HG03521 (cell line): Measurements from ENCODE around the gene MIEN1.
A peak's percentile ranks its signal among the peaks of the same experiment; 100 is the strongest.
"Not testable (repeated sequence)": the region's sequence is repeated elsewhere in the genome, so short reads cannot be mapped to it uniquely, and the experiment has no call there.

ENCODE experiments used
- ATAC-seq: cut with Tn5 transposase; IDR thresholded peaks from one replicate; pipeline ENCODE4 v1.9.1; 2021; ENCODE audit warnings: mild to moderate bottlenecking, moderate library complexity; ENCODE audit not compliant: unreplicated experiment

MIEN1 gene, protein sequence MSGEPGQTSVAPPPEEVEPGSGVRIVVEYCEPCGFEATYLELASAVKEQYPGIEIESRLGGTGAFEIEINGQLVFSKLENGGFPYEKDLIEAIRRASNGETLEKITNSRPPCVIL

GRCh38 chr17:39730095-39730921, at the start of gene MIEN1:
Gene MIEN1, minus strand, starts transcription at chr17:39730532. Its CDS starts 37 bp downstream, at chr17:39730495.
- peak; percentile 90 for ATAC-seq

DNA sequence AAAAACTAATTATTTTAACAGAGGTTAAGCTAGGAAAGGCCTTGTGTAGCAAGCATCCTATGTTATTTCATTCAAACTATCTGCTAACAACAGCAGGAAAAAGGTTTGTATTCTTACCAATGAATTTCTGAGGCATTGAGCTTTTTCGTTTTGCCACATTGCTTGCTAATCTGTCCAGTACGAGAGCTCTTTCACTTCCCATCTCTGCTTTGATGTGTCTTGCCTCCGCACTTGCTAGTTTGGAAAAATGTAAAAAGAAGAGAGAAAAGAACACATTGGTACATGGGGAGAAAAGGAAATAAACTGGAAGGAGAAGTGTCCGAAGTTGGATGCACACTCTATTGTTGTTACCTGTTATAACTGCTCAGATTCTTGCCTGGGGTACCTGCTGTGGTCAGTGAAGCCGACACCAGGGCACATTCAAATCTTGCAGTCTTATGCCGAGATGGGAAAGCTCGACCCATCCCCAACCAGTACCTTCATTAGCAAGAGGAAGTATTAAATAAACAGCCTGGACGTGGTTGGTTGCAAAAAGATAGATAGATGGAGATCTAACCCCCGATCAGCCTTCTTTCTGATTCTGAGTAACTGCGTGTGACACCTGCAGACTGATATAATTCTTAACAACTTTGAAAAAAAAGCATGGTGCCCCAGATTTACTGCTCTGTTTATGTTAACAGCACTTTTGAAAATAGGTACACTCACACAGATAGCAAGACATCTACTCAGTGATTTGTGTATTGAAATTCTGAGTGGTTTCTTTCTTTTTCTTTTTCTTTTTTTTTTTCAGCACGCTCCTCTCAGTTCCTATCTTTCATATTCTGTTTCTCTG, 47.4 kb upstream of the MIEN1 start:
- ATAC-seq = peak; percentile 54

- no peak for ATAC-seq
Observed at GRCh38 chr17:39776252-39776651, 45.9 kb upstream of the MIEN1 start.

DNA sequence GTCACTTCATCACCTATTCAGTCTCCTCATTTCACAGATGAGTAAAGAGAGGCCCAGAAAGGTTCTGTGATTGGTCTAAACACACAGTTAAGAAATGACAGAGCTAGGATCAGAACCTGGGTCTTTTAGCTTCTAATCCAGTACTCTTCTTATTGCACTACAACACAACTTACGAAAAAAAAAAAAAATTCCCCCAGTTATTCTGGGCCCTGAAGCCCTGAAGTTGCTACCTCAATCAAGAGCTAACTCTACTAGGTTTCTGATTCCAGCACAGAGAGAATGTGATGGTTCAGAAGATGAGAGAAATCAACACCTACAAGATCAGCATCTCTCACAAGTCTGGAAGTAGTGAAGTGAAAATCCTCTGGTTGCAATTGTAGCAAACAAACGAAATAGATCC, 44.7 kb upstream of the MIEN1 start:
- ATAC-seq = no peak

GRCh38 chr17:39774047-39774446, 43.7 kb upstream of the MIEN1 start:
- ATAC-seq = no peak

DNA sequence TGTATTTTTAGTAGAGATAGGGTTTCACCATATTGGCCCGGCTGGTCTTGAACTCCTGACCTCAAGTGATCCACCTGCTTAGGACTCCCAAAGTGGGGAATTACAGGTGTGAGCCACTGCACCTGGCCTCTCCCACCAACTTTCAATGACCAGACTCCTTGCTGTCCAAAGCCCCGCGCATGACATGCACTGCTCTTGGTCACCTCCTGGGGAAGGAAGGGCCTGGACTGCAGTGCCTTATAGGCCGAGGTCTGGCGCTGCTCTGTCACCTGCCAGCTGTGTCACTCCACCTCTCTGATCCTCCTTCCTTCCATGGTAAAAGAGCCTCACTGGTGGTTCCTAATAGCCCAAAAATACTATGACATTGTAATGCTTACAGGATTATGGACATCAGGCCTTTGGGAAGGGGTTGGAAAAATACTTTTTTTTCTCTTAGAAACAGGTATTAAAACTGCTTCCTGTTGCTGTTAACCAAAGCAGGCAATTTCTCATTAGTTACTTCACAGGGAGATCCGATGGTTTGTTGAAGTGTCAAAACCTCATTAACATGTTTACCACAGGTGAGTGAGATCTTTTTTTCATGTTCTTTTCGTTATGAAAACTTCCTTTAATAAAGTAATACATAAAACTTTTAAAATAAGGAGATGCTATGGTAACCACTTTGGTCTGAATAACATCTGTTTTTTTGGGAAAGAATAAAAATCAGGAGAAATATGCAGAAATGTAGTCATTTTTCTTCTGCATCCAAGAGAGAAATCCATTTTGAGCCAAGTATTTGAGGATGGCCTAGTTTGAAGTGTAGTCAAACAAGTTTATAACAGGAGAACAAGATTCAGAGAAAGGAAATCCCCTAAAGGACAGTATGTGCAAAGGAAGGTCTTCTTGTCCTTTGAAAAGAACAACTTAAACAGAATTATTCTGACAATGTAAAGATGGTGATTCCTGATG, 42.9 kb upstream of the MIEN1 start:
- no peak for ATAC-seq

DNA sequence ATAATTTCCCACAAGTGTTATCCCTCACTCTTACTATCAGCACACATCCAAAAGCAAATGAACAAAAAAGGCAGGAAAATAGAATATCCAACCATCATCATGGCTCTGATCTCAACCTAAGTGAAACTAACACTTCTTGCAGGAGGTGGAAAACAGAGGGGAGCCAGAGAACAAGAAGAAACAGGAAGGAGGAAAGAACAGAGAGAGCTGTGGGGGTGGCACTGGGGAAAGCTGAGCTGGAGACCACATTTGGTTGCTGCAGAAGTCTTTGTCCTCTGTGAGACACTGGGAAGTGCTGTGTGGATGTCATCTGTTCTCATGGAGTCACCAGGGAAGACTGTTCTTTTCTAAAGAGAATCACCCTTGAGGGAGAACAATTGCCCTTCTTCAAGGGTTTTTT, 42.1 kb upstream of the MIEN1 start:
- no peak for ATAC-seq

GRCh38 chr17:39769974-39770587, 39.7 kb upstream of the MIEN1 start:
- ATAC-seq = peak; percentile 37

DNA sequence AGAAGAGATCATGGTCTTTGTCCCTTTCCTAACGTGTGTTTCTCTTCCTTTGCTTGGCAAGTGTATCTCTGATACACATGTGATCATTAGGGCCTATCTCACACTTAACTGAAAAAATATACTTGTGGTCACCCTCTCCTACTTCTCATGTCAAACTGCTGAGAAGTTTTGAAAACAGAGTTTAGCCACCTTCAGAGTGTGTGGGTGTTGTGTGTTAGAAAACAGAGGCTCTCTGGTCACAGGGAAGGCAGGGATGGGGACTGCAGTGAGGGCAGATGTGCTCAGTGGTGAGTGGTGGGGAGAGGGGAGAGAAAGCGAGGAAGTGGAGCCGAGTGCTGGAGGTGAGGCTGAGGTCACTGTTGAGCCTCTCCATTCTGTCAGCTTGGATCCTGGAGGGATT, 36.8 kb upstream of the MIEN1 start:
- ATAC-seq = no peak

- no peak for ATAC-seq
Observed at GRCh38 chr17:39765766-39766165, 35.4 kb upstream of the MIEN1 start.

- no peak for ATAC-seq
Observed at GRCh38 chr17:39765175-39765574, 34.8 kb upstream of the MIEN1 start.

DNA sequence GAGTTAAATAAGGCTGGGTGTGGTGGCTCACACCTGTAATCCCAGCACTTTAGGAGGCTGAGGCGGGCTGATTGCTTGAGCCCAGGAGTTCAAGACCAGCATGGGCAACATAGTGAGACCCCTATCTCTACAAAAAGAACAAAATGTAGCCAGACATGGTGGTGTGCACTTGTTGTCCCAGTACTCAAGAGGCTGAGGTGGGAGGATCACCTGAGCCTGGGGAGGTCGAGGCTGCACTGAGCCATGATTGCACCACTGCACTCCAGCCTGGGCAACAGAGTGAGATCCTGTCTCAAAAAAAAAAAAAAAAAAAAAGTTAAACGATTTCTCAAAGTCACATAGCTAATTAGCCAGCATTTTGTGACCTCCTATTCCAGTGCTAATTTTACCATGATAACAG, 33.8 kb upstream of the MIEN1 start:
- not testable (repeated sequence) for ATAC-seq

- no peak for ATAC-seq
Observed at GRCh38 chr17:39763051-39763820, 32.9 kb upstream of the MIEN1 start.

DNA sequence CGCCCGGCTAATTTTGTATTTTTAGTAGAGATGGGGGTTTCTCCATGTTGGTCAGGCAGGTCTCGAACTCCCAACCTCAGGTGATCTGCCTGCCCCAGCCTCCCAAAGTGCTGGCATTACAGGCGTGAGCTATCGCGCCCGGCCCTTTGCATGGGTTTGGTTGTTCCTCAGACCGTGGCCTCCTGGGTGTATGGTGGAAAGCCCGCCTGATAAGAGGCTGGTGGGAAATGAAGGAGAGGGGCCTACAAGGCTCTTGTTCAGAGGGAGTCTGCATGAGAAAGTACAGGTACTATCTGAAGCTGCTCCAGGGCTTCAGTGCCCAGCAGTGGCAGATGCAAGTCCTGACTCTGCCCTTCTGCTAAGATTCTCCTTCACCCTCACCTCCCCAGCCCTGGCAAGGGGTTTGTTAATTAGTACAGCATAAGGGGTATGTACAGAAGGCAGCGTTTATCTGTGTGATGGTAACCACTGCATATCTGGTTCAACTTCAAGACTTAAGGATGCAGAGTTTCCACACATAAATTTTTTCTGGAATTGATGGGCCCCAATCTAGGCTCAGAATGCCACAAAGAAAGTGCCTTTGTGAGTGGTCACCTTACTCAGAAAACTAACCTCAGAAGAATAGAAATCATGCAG, 31.6 kb upstream of the MIEN1 start:
- no peak for ATAC-seq

DNA sequence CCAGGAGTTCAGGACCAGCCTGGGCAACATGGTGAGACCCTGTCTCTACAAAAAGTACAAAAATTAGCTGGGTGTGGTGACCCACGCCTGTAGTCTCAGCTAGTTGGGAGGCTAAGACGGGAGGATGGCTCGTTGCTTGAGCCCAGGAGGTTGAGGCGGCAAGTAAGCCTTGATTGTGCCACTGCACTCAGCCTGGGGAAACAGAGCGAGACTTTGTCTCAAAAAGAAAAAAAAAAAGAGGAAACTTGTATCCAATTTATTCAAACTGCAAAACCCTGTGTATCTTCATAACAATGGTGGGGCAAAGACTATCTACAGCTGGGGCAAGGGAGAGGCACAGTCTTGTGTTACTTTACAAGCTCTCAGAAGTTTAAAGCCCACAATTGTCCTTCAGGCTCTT, 28.9 kb upstream of the MIEN1 start:
- no peak for ATAC-seq

DNA sequence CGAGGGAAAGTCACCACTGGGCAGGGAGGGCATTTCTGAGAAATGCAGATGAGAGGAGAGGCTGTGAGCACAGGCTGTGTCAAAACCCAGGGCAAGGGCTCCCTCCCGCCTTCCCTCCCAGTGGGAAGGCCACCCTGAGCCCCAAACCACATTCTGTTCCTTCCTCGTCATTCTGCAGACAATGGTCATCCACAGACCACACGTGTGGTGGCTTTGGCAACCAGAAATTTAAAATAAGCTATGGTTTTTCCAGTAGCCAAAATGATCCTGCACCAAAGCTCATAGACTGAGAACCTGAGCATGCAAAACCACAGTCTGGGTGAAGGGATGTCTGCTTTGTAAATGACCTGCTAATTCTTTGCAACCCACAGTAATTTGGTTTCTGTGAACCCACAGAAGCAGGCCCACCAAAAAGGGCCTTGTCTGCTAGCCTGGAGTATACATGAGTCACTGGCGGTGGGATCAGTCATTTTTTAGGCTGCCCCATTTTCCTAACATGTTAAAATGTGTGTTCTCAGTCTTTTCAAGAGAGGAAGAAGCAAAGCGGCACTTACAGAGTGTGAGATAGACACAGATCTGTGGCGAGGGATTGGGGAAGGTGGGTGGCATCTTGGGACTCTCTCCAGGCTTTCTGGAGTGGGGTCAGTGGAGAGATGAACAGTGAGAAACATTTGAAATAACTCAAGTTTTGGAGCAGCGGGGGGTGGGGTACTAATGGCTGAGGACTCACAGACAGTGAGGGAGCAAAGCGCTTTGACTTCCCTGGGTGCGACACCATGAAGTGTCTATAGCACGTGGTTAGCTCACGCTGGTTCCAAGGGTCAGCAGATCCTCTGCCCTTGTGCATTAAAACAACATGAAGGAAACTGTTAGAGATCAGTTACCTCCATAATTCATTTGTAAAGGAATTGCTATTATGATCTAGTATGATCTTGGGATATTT, 27.9 kb upstream of the MIEN1 start:
- ATAC-seq = no peak

GRCh38 chr17:39757176-39757662, 26.9 kb upstream of the MIEN1 start:
- no peak for ATAC-seq
